CD8-positive, alpha-beta memory T cell (primary cell): ENCODE data around the gene HES2. TPM values are rescaled to one million over a fixed set of nuclear protein-coding genes. Genes with fewer than 3 reads are reported as not detected.
A peak's percentile ranks its signal among the peaks of the same experiment; 100 is the strongest.
"Not testable (repeated sequence)": the region's sequence is repeated elsewhere in the genome, so short reads cannot be mapped to it uniquely, and the experiment has no call there.

Experiments used
- CTCF ChIA-PET: fragments of 350-600 bp; sonication (Branson Sonifier 250); formaldehyde crosslinking; loops from one replicate; lab custom pipeline; 2021; ENCODE audit warnings: antibody characterized with exemption; lab: Charles Lee
- POLR2A ChIA-PET: fragments of 350-600 bp; sonication (Branson Sonifier 250); formaldehyde crosslinking; loops from one replicate; lab custom pipeline; 2021; ENCODE audit warnings: antibody characterized with exemption; lab: Charles Lee
- DNase-seq, 5 donors: peaks; one replicate each; pipeline versions ENCODE4 v3.0.0 to v3.0.0-alpha.2; 2020 to 2022; ENCODE audit warnings: mixed read lengths in 1 of 5
- H3K27ac ChIP-seq: one replicate; pipeline ENCODE4 v1.7.0; 2013; ENCODE audit warnings: low read depth, mild to moderate bottlenecking, low read length, moderate library complexity
- H3K27me3 ChIP-seq: 2 replicates; pipeline ENCODE4 v1.7.0; 2013; ENCODE audit warnings: low read length, mild to moderate bottlenecking; ENCODE audit not compliant: insufficient read depth, poor library complexity, severe bottlenecking
- H3K36me3 ChIP-seq: 2 replicates; pipeline ENCODE4 v1.7.0; 2013; ENCODE audit warnings: mild to moderate bottlenecking, low read length, moderate library complexity; ENCODE audit not compliant: insufficient read depth
- H3K4me1 ChIP-seq: 2 replicates; pipeline ENCODE4 v1.7.0; 2013; ENCODE audit warnings: mild to moderate bottlenecking, low read length, moderate library complexity; ENCODE audit not compliant: insufficient read depth
- H3K4me3 ChIP-seq: 2 replicates; pipeline ENCODE4 v1.7.0; 2013; ENCODE audit warnings: mild to moderate bottlenecking, low read length
- H3K9me3 ChIP-seq: 2 replicates; pipeline ENCODE4 v1.7.0; 2013; ENCODE audit warnings: mild to moderate bottlenecking, low read length
- H3K27ac Mint-ChIP-seq, 8 donors: one replicate each; pipeline ENCODE4 v1.8.0; 2020 to 2021; ENCODE audit warnings: mixed read lengths in 8 of 8, mild to moderate bottlenecking in 6 of 8, inconsistent platforms in 3 of 8, moderate library complexity in 3 of 8
- H3K27me3 Mint-ChIP-seq, 2 donors: one replicate each; pipeline ENCODE4 v1.8.0; 2020 to 2021; ENCODE audit warnings: mixed read lengths in 2 of 2, mild to moderate bottlenecking in 1 of 2, moderate library complexity in 1 of 2
- H3K36me3 Mint-ChIP-seq, 3 donors: one replicate each; pipeline ENCODE4 v1.8.0; 2020 to 2021; ENCODE audit warnings: mixed read lengths in 3 of 3, inconsistent platforms in 1 of 3, mild to moderate bottlenecking in 1 of 3
- H3K4me1 Mint-ChIP-seq, 3 donors: one replicate each; pipeline ENCODE4 v1.8.0; 2020 to 2021; ENCODE audit warnings: mixed read lengths in 3 of 3, inconsistent platforms in 1 of 3, mild to moderate bottlenecking in 1 of 3
- H3K4me3 Mint-ChIP-seq, 7 donors: one replicate each; pipeline ENCODE4 v1.8.0; 2020 to 2021; ENCODE audit warnings: mixed read lengths in 7 of 7, mild to moderate bottlenecking in 6 of 7, moderate library complexity in 4 of 7, inconsistent platforms in 2 of 7
- H3K9me3 Mint-ChIP-seq, 5 donors: one replicate each; pipeline ENCODE4 v1.8.0; 2020 to 2022; ENCODE audit warnings: mixed read lengths in 5 of 5, mild to moderate bottlenecking in 3 of 5, moderate library complexity in 2 of 5, inconsistent platforms in 1 of 5
- polyA plus RNA-seq: library from polyadenylated mRNA; unstranded; fragments of 300-500 nt; fragmentation: Illumina TruSeq; gene quantifications from one replicate; pipeline ENCODE4 v1.2.3, GENCODE V29; 2021
- total RNA-seq, 2 experiments: library from RNA; stranded (reverse); gene quantifications; one replicate each; pipeline ENCODE4 v1.2.3, GENCODE V29; 2021

Gene HES2
- total and polyA plus RNA-seq, 3 experiments from 2014 or later, result 0.18 to 0.35 TPM; not detected in 1

DNA sequence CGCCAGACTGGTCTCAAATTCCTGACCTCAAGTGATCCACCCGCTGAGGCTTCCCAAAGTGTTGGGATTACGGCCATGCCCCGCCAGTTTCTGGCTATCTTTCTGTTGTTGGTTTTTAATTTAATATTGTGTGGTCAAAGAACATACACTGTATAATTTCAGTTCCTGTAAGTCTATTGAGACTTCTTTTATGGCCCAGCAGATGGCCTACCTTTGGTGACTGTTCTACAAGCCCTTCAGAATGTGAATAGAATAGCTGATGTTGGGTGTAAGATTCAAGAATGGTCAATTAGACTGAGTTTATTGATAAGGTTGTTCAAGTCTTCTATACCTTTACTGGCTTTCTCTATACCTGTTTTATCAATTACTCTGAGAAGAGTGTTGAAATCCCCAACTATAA lies 10.7 kb downstream of the HES2 start:
- H3K27ac ChIP-seq, result no peak overlapping the region

DNA sequence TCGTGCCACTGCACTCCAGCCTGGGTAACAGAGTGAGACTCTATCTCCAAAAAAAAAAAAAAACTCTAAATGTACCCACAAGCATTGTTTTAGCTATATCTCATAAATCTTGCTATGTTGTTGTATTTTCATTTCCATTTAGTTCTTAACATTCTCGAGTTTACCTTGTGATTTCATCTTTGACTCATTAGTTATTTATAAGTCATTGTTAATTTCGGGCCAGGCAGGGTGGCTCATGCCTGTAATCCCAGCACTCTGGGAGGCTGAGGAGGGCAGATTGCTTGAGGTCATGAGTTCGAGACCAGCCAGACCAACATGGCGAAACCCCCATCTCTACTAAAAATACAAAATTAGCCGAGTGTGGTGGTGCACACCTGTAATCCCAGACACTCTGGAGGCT lies 11.7 kb downstream of the HES2 start:
- no peaks in the 10 kb centered on the region for H3K36me3 ChIP-seq
- Mint-ChIP-seq H3K27me3 (peaks cover 14 to 23% of the 10 kb centered on the region in 2 donors), H3K4me1 (peaks cover 0 to 4% (median 3%) of the 10 kb centered on the region in 3 donors), H3K9me3 (no peaks in the 10 kb centered on the region), H3K4me3 (no peak overlapping the region), H3K27ac (no peak overlapping the region), H3K36me3 (peaks cover 0 to 4% (median 0%) of the 10 kb centered on the region in 3 donors)
- no peak overlapping the region for H3K27ac ChIP-seq
- ChIA-PET CTCF (interaction anchor here (1.2 to 8.6 kb wide), 3 partner anchors 11 to 161 kb away, joined by 5 to 63 read pairs (median 7); no protein-coding TSS in a partner anchor), POLR2A (no interaction called here)
- H3K4me1 ChIP-seq, result no peaks in the 10 kb centered on the region
- no peaks in the 10 kb centered on the region for H3K9me3 ChIP-seq
- no peaks in the 10 kb centered on the region for H3K27me3 ChIP-seq
- no peak overlapping the region for H3K4me3 ChIP-seq
- DNase-seq, result no peak

More for the DNA sequence above, 10.7 kb downstream of the HES2 start:
- ChIA-PET CTCF (interaction anchor here (0.7 to 8.6 kb wide), 2 partner anchors 9 to 162 kb away, joined by 3 to 63 read pairs; no protein-coding TSS in a partner anchor), POLR2A (no interaction called here)
- no peaks in the 10 kb centered on the region for H3K4me1 ChIP-seq
- H3K36me3 ChIP-seq, result no peaks in the 10 kb centered on the region
- no peak for DNase-seq
- peak overlapping the region in 1 of 8 donors; percentile 33 for H3K27ac Mint-ChIP-seq
- peaks cover 0 to 4% (median 0%) of the 10 kb centered on the region in 3 donors for H3K36me3 Mint-ChIP-seq
- no peaks in the 10 kb centered on the region for H3K9me3 Mint-ChIP-seq
- H3K4me3 Mint-ChIP-seq, result no peak overlapping the region
- H3K4me1 Mint-ChIP-seq, result peaks cover 0 to 3% (median 3%) of the 10 kb centered on the region in 3 donors
- H3K27me3 Mint-ChIP-seq, result peaks cover 21 to 28% of the 10 kb centered on the region in 2 donors
- H3K4me3 ChIP-seq, result no peak overlapping the region
- no peaks in the 10 kb centered on the region for H3K27me3 ChIP-seq
- no peaks in the 10 kb centered on the region for H3K9me3 ChIP-seq

DNA sequence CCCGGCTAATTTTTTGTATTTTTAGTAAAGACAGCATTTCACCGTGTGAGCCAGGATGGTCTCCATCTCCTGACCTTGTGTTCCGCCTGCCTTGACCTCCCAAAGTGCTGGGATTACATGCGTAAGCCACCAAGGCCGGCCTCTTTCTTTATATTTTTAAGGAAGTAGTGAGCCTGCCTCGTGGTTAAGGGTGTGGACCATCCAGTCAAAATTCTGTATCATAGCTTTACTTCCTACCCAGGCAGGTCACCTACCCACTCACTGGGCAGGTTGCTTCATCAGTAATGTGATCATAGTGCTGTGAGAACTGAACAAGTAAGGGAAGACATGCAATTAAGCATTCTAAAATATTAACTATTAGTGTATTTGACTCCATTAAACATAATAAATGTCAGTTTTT lies 18.0 kb downstream of the HES2 start:
- no peaks in the 10 kb centered on the region for H3K36me3 Mint-ChIP-seq
- CTCF ChIA-PET, result interaction anchor here (2.5 to 8.6 kb wide), 3 partner anchors 39 to 155 kb away, joined by 13 to 63 read pairs (median 17); no protein-coding TSS in a partner anchor
- POLR2A ChIA-PET, result interaction anchor here (2.2 kb wide), 1 partner anchor 53 kb away, joined by 9 read pairs; no protein-coding TSS in a partner anchor

DNA sequence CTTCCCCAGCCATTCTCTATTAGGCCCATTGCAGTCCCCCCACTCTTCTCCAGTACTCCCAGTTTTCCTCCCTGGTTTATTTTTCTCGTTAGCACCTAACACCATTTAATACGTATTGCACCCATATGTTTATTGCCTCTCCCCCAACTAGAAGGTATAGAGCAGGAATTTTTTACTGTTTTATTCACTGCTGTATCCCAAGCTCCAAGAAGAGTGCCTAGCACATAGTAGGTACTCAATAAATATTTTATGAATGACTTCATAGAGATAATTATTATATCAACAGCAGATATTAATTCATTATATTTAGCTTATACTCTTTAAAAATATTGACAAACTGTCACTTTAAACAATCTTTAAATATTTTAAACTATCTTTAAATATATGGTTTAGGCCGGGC lies 20.4 kb downstream of the HES2 start:
- no peak overlapping the region for H3K4me3 ChIP-seq
- Mint-ChIP-seq H3K4me3 (no peak overlapping the region), H3K9me3 (no peaks in the 10 kb centered on the region), H3K36me3 (no peaks in the 10 kb centered on the region), H3K4me1 (peaks cover 6 to 13% (median 8%) of the 10 kb centered on the region in 3 donors), H3K27me3 (peaks cover 9 to 11% of the 10 kb centered on the region in 2 donors), H3K27ac (peak overlapping the region in 1 of 8 donors; percentile 3)
- no peaks in the 10 kb centered on the region for H3K36me3 ChIP-seq
- ChIA-PET POLR2A (no interaction called here), CTCF (interaction anchor here (2.6 to 3.2 kb wide), 2 partner anchors 51 to 152 kb away, joined by 9 to 21 read pairs; no protein-coding TSS in a partner anchor)
- H3K27me3 ChIP-seq, result no peaks in the 10 kb centered on the region
- no peak for DNase-seq
- no peak overlapping the region for H3K27ac ChIP-seq
- no peaks in the 10 kb centered on the region for H3K9me3 ChIP-seq
- H3K4me1 ChIP-seq, result peaks cover 12% of the 10 kb centered on the region

More for the DNA sequence above, 18.0 kb downstream of the HES2 start:
- Histone ChIP-seq H3K27me3 (no peaks in the 10 kb centered on the region), H3K9me3 (no peaks in the 10 kb centered on the region), H3K27ac (no peak overlapping the region), H3K4me1 (no peaks in the 10 kb centered on the region), H3K4me3 (no peak overlapping the region), H3K36me3 (no peaks in the 10 kb centered on the region)
- H3K27ac Mint-ChIP-seq, result no peak overlapping the region
- DNase-seq, result no peak
- peaks cover 0 to 4% (median 3%) of the 10 kb centered on the region in 3 donors for H3K4me1 Mint-ChIP-seq
- H3K9me3 Mint-ChIP-seq, result no peaks in the 10 kb centered on the region
- H3K27me3 Mint-ChIP-seq, result peaks cover 11% of the 10 kb centered on the region in 2 donors
- no peak overlapping the region for H3K4me3 Mint-ChIP-seq

DNA sequence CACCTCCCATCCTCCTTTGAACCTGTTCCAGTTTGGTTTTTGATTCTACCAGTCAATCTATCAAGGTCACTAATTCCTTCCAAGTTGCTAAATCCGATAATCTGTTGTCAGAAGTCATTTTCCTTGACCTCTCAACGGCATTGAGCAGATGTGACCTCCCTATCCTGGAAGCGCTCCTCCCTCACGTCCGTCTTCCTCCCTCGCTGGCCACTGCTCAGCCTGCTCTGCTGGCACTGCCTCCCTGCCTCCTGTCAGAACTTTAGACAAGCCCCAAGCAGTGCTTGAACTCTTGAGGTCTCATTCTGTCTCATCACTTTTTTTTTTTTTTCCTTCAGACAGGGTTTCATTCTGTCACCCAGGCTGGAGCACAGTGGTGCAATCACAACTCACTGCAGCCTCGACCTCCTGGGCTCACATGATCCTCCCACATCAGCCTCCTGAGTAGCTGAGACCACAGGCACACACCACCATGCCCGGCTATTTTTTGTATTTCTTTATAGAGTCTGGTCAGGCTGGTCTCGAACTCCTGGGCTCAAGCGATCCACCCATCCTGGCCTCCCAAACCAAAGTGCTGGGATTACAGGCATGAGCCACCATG lies 21.8 kb downstream of the HES2 start:
- H3K4me1 Mint-ChIP-seq, result peaks cover 13 to 16% (median 15%) of the 10 kb centered on the region in 3 donors
- ChIA-PET CTCF (interaction anchor here (2.6 to 3.2 kb wide), 2 partner anchors 50 to 151 kb away, joined by 9 to 21 read pairs; no protein-coding TSS in a partner anchor), POLR2A (no interaction called here)
- peak overlapping the region in 1 of 7 donors; percentile 24 for H3K4me3 Mint-ChIP-seq
- H3K4me1 ChIP-seq, result peaks cover 18% of the 10 kb centered on the region
- no peak for DNase-seq
- no peaks in the 10 kb centered on the region for H3K27me3 ChIP-seq
- H3K27ac Mint-ChIP-seq, result peak overlapping the region in 2 of 8 donors; percentile 18 to 27
- H3K27ac ChIP-seq, result no peak overlapping the region
- no peaks in the 10 kb centered on the region for H3K9me3 Mint-ChIP-seq
- peaks cover 7 to 11% of the 10 kb centered on the region in 2 donors for H3K27me3 Mint-ChIP-seq
- no peaks in the 10 kb centered on the region for H3K9me3 ChIP-seq
- H3K36me3 Mint-ChIP-seq, result peaks cover 0 to 1% (median 0%) of the 10 kb centered on the region in 3 donors
- H3K4me3 ChIP-seq, result no peak overlapping the region
- H3K36me3 ChIP-seq, result no peaks in the 10 kb centered on the region

DNA sequence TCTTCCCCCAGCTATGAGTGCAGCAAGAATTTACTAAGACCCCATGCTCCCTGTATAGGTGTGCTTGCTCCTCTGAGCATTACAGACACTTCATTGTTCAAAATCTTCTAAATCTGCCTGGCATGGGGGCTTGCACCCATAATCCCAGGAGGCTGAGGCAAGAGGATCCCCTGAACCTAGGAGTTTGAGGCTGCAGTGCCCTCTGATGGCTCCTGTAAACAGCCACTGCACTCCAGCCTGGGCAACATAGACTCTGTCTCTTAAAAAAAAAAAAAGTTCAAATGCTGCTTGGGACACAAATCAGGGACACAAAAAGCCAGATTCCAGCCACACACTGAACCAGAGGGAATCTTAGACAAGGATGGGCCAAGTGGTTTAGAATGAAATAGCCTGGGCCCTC lies 22.7 kb downstream of the HES2 start:
- ChIA-PET POLR2A (no interaction called here), CTCF (interaction anchor here (0.8 to 1.0 kb wide), 3 partner anchors 10 to 38 kb away, joined by 3 to 5 read pairs (median 4); no protein-coding TSS in a partner anchor)
- peaks cover 3 to 7% of the 10 kb centered on the region in 2 donors for H3K27me3 Mint-ChIP-seq
- H3K27ac ChIP-seq, result no peak overlapping the region
- no peaks in the 10 kb centered on the region for H3K27me3 ChIP-seq
- H3K4me1 ChIP-seq, result peaks cover 25% of the 10 kb centered on the region
- no peaks in the 10 kb centered on the region for H3K9me3 Mint-ChIP-seq
- peaks cover 16 to 22% (median 21%) of the 10 kb centered on the region in 3 donors for H3K4me1 Mint-ChIP-seq
- peaks cover 0 to 1% (median 0%) of the 10 kb centered on the region in 3 donors for H3K36me3 Mint-ChIP-seq
- no peaks in the 10 kb centered on the region for H3K36me3 ChIP-seq
- H3K27ac Mint-ChIP-seq, result no peak overlapping the region
- no peak for DNase-seq
- no peak overlapping the region for H3K4me3 Mint-ChIP-seq
- H3K9me3 ChIP-seq, result no peaks in the 10 kb centered on the region
- no peak overlapping the region for H3K4me3 ChIP-seq

DNA sequence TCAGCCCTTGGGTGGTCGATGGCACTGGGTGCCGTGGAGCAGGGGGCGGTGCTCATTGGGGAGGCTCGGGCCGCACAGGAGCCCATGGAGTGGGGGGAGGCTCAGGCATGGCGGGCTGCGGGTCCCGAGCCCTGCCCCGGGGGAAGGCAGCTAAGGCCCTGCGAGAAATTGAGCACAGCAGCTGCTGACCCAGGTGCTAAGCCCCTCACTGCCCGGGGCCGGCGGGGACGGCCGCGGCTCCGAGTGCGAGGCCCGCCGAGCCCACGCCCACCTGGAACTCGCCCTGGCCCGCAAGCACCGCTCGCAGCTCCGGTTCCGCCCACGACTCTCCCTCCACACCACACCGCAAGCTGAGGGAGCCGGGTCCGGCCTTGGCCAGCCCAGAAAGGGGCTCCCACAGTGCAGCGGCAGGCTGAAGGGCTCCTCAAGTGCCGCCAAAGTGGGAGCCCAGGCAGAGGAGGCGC lies 23.9 kb downstream of the HES2 start:
- H3K36me3 Mint-ChIP-seq, H3K4me3 ChIP-seq, H3K9me3 Mint-ChIP-seq, H3K36me3 ChIP-seq, POLR2A ChIA-PET, H3K27me3 Mint-ChIP-seq, DNase-seq, H3K9me3 ChIP-seq, H3K27me3 ChIP-seq, H3K27ac ChIP-seq, H3K4me3 Mint-ChIP-seq: not testable (repeated sequence)
- H3K4me1 ChIP-seq, result peaks cover 26% of the 10 kb centered on the region
- H3K27ac Mint-ChIP-seq, result peak overlapping the region in 1 of 8 donors; percentile 83
- H3K4me1 Mint-ChIP-seq, result peaks cover 16 to 24% (median 24%) of the 10 kb centered on the region in 3 donors
- CTCF ChIA-PET, result interaction anchor here (1.0 to 1.3 kb wide), 2 partner anchors 11 to 48 kb away, joined by 5 to 6 read pairs; no protein-coding TSS in a partner anchor

DNA sequence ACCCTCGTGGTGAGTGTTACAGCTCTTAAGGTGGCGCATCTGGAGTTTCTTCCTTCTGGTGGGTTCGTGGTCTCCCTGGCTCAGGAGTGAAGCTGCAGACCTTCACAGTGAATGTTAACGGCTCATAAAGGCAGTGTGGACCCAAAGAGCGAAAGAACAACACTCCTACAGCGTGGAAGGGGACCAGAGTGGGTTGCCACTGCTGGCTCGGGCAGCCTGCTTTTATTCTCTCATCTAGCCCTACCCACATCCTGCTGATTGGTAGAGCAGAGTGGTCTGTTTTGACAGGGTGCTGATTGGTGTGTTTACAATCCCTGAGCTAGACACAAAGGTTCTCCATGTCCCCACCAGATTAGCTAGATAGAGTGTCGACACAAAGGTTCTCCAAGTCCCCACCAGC lies 24.6 kb downstream of the HES2 start:
- CTCF ChIA-PET, result interaction anchor here (1.1 to 2.5 kb wide), 5 partner anchors 8 to 150 kb away, joined by 5 to 7 read pairs (median 5); no protein-coding TSS in a partner anchor
- not testable (repeated sequence) for DNase-seq
- POLR2A ChIA-PET, result interaction anchor here (1.4 to 2.2 kb wide), 2 partner anchors 36 to 47 kb away, joined by 8 to 9 read pairs; no protein-coding TSS in a partner anchor

More for the DNA sequence above, 24.6 kb downstream of the HES2 start:
- not testable (repeated sequence) for H3K9me3 ChIP-seq, H3K9me3 Mint-ChIP-seq, H3K36me3 Mint-ChIP-seq, H3K36me3 ChIP-seq, H3K27me3 ChIP-seq, H3K27ac ChIP-seq, H3K27me3 Mint-ChIP-seq, H3K4me3 ChIP-seq
- H3K4me1 ChIP-seq, result peaks cover 26% of the 10 kb centered on the region
- H3K4me3 Mint-ChIP-seq, result peak overlapping the region; percentile 24 to 67 (median 63)
- H3K4me1 Mint-ChIP-seq, result peaks cover 16 to 24% (median 24%) of the 10 kb centered on the region in 3 donors
- H3K27ac Mint-ChIP-seq, result peak overlapping the region in 6 of 8 donors; percentile 66 to 99 (median 80)
